HG03442 (cell line): ENCODE data around the gene TK2.

ENCODE experiments used
- ATAC-seq: cut with Tn5 transposase; IDR thresholded peaks from one replicate; pipeline ENCODE4 v1.9.1; 2021; ENCODE audit warnings: mild to moderate bottlenecking, moderate library complexity; ENCODE audit not compliant: unreplicated experiment

Gene TK2

DNA sequence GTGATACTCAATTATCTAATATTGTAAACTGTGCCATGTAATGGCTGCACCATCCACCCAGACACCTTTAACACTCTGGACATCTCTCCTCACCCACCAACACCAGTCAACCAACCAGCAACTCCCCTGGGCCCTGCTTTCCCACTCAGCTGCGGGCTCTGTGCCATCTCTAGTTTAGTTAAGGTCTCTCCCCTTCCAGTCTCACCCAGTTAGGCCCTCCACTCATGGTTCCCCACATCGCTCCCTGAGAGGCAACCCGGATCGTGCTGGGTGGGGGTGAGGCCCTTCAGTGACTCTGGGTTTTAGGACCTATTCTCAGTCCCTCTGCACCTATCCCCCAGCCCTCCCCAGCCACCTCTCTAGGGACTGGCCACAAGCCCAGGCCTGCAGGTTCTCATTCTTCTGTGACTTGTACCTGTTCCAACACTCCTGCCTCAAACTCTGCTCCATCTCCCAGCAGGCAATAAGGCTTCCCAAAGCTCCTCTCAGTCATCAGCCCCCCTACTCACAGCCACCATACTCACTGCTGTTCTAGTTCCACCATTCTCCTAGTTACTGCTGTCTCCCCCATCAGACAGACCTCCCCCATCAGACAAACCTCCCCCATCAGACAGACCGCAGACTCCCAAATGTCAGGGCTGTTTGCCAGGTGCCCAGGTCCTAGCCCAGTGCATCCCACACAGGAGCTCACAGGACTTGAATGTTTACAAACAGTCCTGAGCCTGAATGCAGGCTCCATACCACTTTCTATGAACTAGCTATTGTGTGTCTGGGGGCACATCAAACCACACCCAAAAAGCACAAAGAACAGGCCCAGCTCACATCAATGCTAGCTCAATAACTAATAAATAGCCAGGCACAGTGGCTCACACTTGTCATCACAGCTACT is 2.6 kb downstream of the TK2 start:
- ATAC-seq = no peak

DNA sequence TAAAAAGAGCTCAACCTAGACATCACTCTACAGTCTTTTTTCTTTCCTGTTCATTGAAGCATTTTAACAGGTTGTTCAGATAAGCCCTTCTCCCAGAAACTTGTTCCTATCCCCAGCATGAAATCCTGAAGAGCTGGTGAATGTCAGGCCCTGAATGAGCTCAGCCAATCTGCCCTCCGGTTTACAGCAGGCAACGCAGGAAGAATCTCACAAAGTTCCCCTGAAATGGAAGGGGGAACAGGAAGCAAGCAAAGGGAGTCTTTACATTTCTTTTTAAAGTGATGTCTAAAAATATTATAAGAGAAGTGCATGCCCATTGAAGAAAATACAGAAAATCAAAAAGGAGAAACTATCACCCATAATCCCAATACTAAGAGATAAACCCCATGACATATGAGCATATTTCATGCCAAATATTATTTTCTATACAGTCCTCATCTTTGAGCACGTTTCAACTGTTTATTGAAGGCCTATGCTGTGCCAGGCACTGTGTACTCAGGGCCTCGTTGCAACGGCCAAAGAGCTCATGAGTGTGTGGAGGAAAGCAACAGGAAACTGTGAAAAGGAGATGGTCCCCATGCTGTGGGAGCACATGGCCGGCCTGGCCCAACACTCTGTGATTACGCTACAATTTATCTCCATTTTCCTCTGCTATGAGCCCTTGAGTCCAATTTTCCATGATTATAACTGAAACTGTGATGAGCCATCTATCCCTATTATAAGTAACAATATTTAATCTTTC is 5.7 kb downstream of the TK2 start:
- ATAC-seq = no peak

DNA sequence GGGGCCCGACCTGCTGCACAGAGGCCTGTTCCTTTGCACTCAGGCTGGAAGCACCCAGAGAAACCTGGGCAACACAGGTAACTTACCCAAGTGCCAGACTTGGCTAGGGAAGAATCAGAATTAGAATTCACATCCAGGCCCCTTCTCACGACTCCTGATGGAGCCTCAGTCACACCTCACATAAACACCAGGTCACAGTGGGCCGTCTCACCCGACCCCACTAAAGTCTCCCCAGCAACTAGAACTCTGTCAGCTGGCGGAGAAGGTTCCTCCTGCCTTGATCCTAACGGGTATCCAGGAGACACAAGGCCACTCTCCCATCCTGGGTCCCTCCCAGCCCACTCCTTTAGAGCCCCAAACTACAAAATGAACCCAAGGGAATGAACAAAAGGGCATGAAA is 6.4 kb downstream of the TK2 start:
- ATAC-seq = no peak

DNA sequence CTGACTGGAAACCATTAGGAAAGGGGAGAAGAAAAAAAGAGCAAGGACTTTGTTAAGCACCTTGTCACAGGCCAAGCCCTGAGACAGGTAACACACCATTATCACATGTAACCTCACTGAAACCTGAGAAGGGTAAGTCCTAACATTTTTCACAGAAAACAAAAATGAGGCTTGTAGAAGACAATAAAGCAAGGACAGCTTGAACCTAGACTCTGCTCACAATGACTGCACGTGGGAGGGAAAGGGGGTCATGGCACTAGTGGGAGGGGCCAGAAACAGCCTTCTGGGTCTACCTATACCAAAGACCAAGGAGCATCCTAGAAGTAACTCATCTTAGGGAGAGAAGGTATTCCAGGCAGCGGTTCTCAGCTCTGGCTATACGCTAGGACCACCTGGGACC is 7.5 kb downstream of the TK2 start:
- ATAC-seq = no peak

DNA sequence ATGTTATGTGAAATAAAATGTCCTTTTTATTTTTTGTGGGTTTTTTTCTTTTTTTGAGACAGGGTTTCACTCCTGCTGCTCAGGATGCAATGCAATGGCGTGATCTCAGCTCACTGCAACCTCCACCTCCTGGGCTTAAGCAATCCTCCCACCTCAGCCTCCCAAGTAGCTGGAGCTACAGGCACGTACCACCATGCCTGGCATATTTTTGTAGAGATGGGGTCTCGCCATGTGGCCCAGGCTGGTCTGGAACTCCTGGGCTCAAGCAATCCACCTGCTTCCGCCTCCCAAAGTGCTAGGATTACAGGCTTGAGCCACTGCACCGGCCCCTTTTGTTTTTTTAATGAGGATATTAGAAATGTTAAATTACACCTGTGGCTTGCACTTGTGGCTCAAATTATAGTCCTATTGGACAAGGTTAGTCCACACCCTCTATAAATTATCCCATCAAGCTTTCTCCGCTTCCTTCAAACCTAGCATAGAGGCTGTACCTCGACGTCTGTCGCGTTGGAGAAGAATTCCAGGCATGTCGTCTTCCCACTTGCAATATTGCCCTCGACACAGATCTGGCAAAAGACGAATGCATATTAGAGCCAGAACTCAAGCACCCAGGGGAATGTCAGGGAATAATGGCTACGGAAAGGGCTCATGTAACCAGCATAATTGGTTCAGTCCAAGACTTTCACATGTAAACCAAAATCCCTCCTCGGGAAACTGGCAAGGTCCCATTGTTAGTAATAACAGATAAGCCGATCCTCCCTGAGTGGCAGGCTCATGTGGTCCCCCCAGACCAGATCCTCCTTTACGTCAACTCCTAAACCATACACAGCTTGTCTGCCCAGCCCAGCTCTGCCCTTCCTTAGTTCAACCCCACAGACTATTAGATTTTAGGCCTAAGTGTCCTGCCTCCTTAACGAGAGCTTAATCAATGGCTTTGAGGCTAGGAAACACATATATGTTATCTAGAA is 8.2 kb downstream of the TK2 start:
- ATAC-seq = no peak

DNA sequence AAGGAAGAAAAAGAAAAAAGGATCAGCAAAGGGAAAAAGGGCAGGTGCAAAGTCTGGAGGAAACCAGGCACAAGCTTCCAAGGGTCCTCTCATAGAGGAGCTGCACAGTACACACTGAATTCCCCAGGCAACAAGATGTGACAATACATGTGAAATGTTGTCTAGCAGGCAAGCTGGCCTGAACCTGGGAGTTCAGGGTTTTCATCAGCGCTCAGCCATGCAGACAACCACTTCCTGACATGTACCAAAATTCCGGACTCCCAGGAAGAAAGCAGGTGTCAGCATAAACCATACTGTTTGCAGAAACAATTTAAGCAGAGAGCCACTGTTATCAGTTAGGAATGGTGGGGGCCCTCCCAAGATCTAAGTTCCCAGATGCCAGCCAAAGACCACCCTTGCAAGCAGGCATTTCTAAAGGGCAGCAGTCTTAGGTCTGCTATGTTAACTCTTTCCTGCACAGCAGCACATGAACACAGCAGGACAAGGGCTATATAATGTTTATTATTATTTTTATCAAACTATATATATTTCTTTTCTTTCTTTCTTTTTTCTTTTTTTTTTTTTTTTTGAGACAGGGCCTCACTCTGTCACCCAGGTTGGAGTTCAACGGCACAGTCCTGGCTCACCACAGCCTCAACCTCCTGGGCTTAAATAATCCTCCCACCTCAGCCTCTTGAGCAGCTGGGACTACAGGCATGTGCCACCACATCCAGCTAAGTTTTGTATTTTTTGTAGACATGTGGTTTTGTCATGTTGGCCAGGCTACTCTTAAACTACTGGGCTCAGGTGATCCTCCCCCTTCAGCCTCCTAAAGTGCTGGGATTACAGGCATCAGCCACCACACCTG is 10.1 kb downstream of the TK2 start:
- ATAC-seq = peak; percentile 84

DNA sequence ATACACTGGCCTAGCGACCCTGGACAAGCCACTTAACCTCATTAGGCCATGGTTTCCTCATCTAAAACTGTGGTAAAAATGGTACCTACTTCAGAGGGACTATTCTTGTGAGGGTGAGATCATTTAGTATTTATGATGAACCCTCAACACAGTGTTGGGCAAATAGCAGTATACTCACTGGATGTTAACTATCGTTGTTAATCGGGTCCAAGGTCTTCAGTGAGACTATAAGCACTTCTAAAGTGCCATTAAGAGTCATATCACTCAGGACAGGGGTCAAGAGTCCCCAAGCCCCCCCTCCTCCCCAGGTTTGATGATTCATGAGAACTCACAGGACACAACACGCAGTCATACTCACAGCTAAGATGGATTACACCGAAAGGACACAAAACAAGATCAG is 11.0 kb downstream of the TK2 start:
- no peak for ATAC-seq

DNA sequence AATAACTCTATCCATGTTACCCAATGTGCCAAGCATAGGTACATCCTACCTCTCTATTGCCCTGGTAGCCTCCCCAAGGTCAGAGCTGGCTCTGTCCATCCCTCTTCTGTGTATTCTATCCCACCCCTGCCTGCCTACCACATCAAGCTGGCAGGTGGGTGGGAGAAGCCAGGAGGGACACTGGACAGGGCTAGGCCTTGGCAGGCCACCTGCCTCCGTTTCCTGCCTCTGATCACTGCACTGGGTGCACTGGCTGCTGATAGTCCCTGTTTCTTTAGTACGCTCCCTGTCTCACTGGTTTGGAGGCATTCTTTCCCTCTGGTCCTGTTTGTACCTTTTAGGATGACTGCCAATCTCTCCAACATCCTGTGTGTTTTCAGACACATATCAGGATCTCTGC is 12.7 kb downstream of the TK2 start:
- no peak for ATAC-seq

DNA sequence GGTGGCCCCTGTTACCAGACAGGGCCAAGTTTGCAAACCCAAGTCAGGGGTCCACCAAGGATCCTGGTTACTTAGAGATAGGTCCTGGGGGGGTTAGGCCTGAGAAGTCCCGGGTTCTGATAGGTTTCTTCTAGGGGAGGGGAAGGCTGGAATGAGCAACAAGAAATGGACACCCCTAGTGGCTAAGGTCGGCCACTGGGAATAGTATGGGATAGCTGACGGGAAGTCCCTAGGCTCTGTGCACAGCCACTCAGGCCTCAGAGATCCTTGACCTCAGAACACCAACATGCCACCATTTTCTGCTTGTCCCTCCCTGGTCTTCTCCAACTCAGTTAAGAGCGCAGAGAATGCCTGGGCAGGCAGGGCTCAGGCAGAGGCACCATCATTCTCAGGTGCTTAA is 13.4 kb downstream of the TK2 start:
- no peak for ATAC-seq

DNA sequence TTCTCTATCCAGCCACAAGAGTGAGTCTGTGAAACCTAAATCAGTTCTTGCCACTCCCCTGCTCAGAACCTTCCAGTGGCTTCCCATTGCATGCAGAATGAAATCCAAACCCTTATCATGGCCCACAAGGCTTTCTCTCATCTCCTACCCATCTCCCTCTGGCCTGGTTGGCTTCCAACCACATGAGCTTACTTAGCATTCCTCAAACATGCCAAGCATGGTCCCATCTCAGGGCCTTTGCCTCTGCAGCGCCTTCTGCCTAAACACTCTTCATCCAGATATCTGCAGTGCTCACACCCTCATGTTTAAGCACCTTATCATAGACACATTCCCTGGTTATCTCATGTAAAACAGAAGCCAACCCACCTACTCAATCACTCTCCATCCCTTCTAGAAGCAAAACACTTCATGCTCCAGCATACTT is 15.5 kb downstream of the TK2 start:
- ATAC-seq = no peak

DNA sequence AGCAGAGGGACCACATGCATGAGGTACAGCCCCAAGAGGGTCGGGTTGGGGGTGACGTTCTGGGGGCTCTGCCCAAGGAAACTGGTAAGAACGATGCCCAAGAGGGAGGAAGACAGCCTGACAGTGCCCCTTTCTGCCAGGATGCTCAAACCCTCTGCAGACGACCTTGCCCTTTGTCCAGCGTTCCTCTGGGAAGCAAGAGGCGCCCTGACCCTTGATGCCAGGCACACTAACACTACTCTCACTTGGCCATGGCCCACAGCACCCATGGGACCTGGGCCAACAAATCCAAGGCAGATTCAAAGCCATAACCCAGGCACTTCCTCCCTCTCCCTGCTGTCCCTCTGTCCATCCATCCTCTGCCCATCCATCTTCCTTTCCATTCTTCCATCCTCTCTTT is 20.4 kb downstream of the TK2 start:
- no peak for ATAC-seq

DNA sequence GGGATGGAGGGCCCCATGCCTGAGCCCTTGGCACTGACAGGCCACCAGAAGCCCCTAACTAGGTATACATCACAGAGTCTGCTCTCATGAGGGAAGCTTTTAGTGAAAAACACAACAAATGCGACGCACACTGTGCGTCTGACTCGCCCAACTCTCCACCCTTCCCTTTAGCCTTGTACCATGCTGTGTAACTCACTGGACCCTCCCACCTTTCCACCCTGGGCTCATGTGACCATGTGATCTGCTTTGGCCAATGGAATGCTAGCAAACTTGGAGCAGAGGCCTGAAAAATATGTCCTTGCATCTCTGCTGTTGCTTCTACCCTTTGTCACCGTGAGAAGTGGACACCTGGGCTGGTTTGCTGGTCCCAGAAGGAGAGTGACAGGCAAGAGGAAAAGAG is 21.6 kb downstream of the TK2 start:
- no peak for ATAC-seq

DNA sequence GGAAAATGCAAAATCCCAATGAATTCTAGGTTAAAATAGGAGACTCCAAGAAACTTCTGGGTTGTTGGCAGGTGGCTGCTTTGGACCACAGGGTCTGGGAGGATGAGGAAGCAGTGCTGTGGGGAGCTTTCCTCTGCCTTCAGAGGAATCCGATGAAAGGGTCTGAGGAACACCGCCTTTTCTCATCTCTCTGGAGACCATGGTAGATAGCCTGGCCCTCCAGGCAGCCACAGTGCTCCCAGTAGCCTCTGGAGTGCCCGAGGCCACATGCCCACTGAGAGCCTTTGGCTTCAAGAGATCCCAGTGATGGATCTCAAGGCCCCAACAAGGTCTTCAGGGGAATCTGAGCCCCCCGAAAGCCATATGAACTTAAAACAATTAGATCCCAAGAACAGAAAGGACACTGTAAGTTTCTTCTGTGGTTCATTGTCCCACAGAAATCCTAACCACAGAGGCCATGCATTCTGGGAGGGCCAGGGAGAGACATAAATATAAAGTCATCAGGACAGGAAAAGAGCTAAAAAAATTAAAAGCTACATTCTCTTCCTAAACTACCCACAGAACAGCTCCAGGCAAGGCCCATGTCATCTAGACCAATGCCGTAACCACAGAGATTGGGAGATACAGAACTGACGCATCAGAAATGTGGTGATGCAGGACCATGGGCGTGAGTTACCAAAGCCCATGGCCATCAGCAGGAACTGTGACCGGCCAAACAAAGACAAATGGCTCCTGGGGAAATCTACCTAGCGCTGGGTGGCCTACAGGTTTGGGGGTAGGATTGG is 24.3 kb downstream of the TK2 start:
- ATAC-seq = no peak

DNA sequence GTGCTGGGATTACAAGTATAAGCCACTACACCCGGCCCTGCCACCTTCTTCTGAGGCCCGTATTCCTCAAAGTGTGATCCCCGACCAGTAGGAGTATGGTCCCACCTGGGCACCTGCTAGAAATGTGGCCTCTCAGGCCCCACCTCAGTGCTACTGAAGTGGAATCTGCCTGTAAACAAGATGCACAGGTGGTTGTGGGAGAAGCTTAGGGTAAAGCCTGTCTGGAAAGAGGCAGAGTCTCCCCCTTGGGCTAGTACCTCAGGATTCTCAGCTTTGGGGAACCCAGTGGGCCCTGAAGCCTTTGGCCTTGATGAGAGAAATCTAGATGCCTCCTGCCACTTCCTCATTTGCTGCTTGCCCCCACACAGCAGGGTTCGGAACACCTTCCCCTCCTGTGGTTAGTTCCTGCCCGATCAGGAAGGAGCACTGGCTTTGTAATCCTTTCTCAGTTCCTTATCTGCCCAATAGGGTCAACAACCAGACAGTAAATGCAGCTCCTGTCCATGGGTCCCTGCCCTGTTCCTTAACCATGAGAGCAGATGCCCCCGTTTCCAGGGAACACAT is 25.2 kb downstream of the TK2 start:
- ATAC-seq = peak; percentile 59

DNA sequence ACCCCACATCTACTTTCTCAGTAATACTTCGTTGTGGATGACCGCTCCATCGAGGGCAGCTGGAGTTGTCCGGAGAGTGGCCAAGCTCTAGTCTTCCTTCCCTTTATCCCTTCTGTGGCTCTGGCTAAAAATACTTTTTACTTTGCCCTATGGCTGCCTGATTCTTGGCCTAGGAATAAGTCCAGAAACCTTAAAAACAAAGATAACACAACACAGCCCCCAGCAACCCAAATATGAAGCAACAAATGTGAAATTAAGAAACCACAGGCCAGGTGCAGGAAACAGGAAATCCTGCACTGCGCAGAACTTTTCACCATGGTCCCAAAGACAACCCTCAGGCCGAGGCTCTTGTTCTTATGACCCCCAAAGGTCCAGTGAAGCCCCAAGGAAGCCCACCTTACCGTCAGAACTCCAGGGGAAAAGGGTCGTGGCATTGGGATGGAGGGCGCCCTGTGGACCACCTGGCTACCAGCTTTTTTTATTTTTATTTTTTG is 26.0 kb downstream of the TK2 start:
- ATAC-seq = peak; percentile 34

DNA sequence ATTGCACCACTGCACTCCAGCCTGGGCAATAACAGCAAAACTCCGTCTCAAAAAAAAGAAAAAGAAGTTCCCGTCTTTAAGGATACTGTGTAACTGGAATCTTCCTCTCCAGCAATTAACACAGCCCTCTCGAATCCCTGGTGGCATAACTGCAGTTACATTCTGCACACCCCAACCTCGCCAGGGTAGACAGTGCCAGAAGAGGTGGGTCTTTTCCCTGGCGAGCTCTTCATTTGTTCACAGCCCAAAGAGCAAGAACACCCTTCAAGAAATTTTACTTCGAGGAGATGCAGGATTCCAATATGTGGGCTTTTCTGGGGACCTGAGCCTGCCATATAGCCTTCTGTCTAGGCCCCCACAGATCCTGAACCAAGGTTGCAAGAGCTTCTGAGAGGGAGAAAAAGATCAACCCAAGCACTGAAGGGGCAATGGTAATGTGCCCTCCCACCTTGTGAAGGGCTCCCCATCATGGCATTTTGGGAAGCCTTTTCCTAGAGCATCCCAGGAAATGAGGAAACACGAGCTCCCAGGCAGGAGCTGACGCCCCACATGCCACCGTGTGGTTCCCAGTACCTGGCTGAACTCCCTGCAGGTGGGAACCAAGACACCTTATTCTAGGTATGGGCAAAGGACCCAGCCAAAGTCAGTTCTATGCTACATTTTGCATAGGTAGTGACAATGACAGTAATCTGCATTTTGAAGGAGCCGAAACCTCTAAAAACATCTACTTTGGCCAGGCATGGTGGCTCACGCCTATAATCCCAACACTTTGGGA is 26.9 kb downstream of the TK2 start:
- no peak for ATAC-seq

DNA sequence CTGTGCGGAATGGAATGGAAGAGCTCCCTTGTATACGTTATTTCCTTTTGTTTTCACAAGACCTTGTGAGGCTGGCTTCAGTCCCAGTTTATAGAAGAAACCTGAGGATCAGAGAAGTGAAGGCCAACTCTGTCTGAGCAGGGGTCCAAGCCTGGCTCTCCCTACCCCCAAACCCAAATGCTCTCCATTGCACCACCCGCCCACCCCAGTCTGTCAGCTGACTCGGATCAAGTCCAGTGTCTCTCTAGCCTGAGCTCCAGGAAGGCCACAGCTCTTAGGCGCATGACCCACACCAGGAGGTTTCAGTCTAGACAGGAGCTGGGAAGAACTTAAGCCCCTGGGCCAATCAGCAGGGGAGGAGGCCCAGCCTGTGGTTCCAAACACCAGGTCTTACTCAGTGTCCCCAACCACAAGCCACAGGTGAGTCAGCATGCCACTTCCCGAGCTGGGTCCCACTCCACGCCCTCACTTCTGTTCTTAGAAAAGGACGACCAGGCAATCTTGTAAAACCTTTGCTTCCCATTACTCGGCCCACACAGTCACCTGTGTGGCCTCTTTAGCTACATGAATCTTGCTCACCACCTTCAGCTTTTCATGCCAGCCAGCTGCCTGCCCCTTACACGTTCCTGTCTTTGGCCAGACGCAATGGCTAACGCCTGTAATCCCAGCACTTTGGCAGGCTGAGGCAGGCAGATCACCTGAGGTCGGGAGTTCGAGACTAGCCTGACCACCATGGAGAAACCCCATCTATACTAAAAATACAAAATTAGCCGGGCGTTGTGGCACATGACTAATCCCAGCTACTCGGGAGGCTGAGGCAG is 27.8 kb downstream of the TK2 start:
- ATAC-seq = peak; percentile 62
